ENCODE results near the gene SP140L. TPM values are rescaled to one million over a fixed set of nuclear protein-coding genes. Genes with fewer than 3 reads are reported as not detected.

The SP140L gene
- total RNA-seq, 1 donor from 2014 or later: 6.6 TPM

DNA sequence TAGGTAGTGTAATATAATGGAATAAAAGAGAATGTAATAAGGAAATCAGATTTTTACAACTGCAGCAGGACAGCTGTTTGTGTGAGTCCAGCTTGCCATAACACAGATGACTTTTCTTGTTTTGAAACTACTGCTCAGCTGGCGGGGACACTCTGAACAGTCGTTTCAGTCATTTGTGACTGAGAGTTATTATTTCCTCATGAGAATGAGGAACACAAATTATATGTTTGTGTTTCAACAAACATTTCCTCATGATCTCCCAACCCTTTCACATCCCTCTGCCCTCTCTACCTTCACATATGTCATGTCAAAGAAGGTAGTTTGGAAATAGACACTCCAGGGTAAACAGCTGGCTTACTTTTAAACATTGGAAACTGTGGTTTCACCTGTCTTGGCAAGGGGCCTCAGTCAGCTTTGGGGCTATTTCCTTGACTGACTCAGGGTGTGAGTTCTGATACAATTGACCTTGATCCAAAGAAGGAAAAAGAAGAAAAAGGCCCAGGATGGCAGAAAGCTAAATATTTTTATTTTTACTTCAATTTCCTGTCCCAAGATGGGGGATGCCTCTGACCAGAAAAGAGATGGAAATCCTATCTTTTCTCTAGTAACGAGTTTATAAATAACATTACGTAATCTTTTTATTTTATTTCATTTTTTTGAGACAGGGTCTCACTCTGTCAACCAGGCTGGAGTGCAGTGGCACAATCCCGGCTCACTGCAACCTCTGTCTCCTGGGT lies 593 bp downstream of the SP140L start:
- Mint-ChIP-seq H3K9me3 (peaks cover 3% of the 10 kb centered on the region), H3K4me3 (peak overlapping the region; percentile 85), H3K27me3 (no peaks in the 10 kb centered on the region), H3K36me3 (no peaks in the 10 kb centered on the region), H3K4me1 (ENCODE audit: unreplicated experiment) (peaks cover 7% of the 10 kb centered on the region), H3K27ac (peak overlapping the region; percentile 96)
- no peak for DNase-seq (ENCODE audit: extremely low spot score, unreplicated experiment)
- TF ChIP-seq, protein P1, sequence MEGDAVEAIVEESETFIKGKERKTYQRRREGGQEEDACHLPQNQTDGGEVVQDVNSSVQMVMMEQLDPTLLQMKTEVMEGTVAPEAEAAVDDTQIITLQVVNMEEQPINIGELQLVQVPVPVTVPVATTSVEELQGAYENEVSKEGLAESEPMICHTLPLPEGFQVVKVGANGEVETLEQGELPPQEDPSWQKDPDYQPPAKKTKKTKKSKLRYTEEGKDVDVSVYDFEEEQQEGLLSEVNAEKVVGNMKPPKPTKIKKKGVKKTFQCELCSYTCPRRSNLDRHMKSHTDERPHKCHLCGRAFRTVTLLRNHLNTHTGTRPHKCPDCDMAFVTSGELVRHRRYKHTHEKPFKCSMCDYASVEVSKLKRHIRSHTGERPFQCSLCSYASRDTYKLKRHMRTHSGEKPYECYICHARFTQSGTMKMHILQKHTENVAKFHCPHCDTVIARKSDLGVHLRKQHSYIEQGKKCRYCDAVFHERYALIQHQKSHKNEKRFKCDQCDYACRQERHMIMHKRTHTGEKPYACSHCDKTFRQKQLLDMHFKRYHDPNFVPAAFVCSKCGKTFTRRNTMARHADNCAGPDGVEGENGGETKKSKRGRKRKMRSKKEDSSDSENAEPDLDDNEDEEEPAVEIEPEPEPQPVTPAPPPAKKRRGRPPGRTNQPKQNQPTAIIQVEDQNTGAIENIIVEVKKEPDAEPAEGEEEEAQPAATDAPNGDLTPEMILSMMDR (conservative IDR thresholded peaks at IDR 0.05): no peak

DNA sequence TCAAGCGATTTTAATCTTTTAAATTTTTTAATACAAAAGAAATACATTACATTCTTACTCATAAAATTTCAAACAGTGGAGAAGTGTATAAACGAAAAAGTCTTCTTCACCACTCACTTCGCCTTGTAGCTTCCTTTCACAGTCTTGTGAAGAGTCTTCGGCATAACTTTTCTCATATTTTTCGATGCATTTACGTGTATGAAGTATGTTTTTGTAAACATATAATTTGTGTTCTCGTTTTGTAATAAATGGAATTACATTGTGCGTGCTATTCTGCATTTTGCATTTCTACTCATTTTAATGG lies 1.1 kb downstream of the SP140L start:
- Mint-ChIP-seq H3K27me3 (no peaks in the 10 kb centered on the region), H3K4me3 (peak overlapping the region; percentile 35), H3K9me3 (no peaks in the 10 kb centered on the region), H3K27ac (peak overlapping the region; percentile 75), H3K4me1 (ENCODE audit: unreplicated experiment) (peaks cover 7% of the 10 kb centered on the region), H3K36me3 (no peaks in the 10 kb centered on the region)
- TF ChIP-seq, protein P1 (conservative IDR thresholded peaks at IDR 0.05): no peak
- no peak for DNase-seq (ENCODE audit: extremely low spot score, unreplicated experiment)

DNA sequence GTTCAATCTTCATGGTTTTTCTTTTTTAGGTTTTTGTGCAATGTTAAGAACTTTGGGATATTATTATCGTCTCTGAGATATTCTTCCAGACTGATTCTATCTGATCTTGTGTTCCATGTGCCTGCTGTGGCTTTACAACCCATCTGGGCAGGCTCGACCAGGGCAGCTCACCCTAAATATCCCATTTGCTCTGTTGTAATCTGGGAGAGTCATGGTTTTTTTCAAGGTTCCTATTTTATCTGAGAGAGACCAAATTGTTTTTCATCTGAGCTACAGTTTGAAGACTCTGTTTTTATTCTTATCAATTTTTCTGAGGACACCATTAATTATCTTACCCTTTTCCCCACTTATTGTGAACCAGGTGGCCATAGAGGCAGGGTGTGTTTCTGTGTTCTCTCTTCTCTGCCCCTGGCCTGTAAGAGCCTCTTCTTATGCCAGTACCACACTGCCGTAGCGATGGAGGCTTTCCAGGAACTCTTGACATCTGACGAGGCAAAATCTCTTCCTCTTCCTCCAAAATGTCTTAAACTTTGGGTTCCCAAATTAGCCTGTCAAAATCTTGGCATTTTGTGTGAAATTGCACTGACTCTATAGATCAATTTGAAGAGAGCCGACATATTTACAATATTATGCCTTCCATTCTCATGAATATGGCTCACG lies 3.1 kb downstream of the SP140L start:
- Mint-ChIP-seq H3K27ac (no peak overlapping the region), H3K4me1 (ENCODE audit: unreplicated experiment) (peaks cover 7% of the 10 kb centered on the region), H3K27me3 (no peaks in the 10 kb centered on the region), H3K4me3 (no peak overlapping the region), H3K9me3 (no peaks in the 10 kb centered on the region), H3K36me3 (no peaks in the 10 kb centered on the region)
- TF ChIP-seq, protein P1 (conservative IDR thresholded peaks at IDR 0.05): no peak
- no peak for DNase-seq (ENCODE audit: extremely low spot score, unreplicated experiment)

DNA sequence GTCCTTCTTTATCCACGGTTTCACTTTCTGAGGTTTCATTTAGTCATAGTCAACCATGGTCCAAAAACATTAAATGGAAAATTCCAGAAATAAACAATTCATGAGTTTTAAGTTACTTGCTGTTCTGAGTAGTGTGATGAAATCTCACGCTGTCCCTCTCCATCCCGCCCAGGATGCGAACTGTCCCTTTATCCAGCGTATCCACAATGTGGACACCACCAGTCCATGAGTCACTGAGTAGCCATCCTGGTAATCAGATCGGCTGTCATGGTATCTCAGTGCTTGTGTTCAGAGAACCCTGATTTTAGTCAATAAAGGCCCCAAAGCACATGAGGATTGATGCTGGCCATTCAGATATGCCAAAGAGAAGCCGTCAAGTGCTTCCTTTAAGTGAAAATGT lies 3.7 kb downstream of the SP140L start:
- DNase-seq (ENCODE audit: extremely low spot score, unreplicated experiment): no peak
- TF ChIP-seq, protein P1 (conservative IDR thresholded peaks at IDR 0.05): no peak
- Mint-ChIP-seq H3K36me3 (no peaks in the 10 kb centered on the region), H3K4me3 (no peak overlapping the region), H3K4me1 (ENCODE audit: unreplicated experiment) (peaks cover 7% of the 10 kb centered on the region), H3K9me3 (no peaks in the 10 kb centered on the region), H3K27ac (no peak overlapping the region), H3K27me3 (no peaks in the 10 kb centered on the region)

DNA sequence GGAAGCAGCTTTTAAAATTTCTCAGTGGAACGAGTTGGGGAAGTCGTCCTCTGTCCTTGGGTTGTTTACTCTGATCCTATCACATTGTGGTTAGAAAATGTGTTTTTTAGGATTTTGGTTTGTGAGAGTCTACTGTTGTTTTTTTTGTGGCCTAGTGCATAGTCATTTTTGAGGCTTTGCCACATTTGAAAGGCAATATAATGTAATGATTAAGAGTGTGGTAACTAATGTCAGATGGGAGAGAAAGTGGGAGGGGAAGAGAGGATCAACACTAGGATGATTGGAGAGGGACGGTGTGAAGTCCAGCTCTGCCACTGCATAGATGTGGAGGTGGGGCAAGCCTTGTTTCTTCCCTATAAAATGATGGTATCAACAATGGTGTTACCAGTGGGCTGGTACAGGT lies 8.5 kb downstream of the SP140L start:
- TF ChIP-seq, protein P1 (conservative IDR thresholded peaks at IDR 0.05): no peak
- no peak overlapping the region for H3K27ac Mint-ChIP-seq
- H3K9me3 Mint-ChIP-seq: no peaks in the 10 kb centered on the region
- no peaks in the 10 kb centered on the region for H3K36me3 Mint-ChIP-seq
- DNase-seq (ENCODE audit: extremely low spot score, unreplicated experiment): no peak
- H3K4me1 Mint-ChIP-seq (ENCODE audit: unreplicated experiment): no peaks in the 10 kb centered on the region
- no peaks in the 10 kb centered on the region for H3K27me3 Mint-ChIP-seq
- no peak overlapping the region for H3K4me3 Mint-ChIP-seq
